Central memory CD8-positive, alpha-beta T cell (primary cell): ENCODE results near the gene ASIC1.
A peak's percentile ranks its signal among the peaks of the same experiment; 100 is the strongest.

Experiments used
- ATAC-seq: fragments of 150-1000 bp; cut with Tn5 transposase; replicated peaks from 2 replicates; pipeline ENCODE4 v1.10.0; 2022; ENCODE audit warnings: mild to moderate bottlenecking, moderate FRiP score, moderate number of reproducible peaks; ENCODE audit not compliant: poor library complexity, severe bottlenecking; ENCODE audit errors: extremely low read depth
- DNase-seq, 2 donors: peaks; one replicate each; pipeline ENCODE4 v3.0.0; 2021; ENCODE audit warnings: low spot score in 2 of 2
- H3K27ac Mint-ChIP-seq: one replicate; pipeline ENCODE4 v1.8.0; 2022; ENCODE audit warnings: low read depth, mild to moderate bottlenecking, moderate library complexity, mixed read lengths
- H3K27me3 Mint-ChIP-seq: one replicate; pipeline ENCODE4 v1.8.0; 2022; ENCODE audit warnings: mixed read lengths
- H3K36me3 Mint-ChIP-seq: one replicate; pipeline ENCODE4 v1.8.0; 2022; ENCODE audit warnings: mild to moderate bottlenecking, moderate library complexity, mixed read lengths; ENCODE audit not compliant: insufficient read depth
- H3K4me1 Mint-ChIP-seq: one replicate; pipeline ENCODE4 v1.8.0; 2022; ENCODE audit warnings: mixed read lengths
- H3K4me3 Mint-ChIP-seq: one replicate; pipeline ENCODE4 v1.8.0; 2022; ENCODE audit warnings: mild to moderate bottlenecking, moderate library complexity, mixed read lengths
- H3K9me3 Mint-ChIP-seq: one replicate; pipeline ENCODE4 v1.8.0; 2022; ENCODE audit warnings: mixed read lengths

The ASIC1 gene

DNA sequence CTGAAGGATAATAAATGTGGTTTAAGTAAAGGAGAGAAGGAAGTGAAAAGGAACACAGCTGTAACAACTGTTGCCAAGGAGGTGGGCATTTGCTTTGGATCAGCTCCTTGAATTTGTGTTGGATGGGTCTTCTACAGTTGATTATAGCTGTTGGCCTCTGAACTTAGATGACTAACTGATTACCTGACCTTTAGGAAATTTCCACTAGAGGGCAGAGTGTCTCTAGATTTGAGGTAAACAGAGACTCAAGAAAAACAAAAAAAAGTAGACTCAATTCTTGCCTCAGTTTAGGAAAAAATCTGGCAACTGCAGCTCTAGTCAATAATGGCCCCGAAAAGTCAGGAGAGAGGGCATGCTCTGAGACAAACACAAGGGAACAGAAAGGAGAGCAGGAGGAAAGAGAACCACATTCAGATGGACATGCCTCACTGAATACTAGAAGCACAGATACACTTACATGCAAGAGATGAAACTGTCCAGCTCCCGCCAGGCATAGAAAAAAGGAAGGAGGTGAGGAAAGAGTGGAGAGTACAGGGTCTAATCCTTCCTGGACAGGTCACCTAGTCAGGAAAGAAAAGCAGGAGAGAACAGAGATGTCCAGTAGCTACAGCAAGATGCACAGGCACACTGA is 75.2 kb downstream of the ASIC1 start:
- H3K27me3 Mint-ChIP-seq = no peaks in the 10 kb centered on the region
- no peaks in the 10 kb centered on the region for H3K9me3 Mint-ChIP-seq
- ATAC-seq = peak; percentile 36
- DNase-seq = no peak
- no peak overlapping the region for H3K4me3 Mint-ChIP-seq
- H3K4me1 Mint-ChIP-seq = peaks cover 35% of the 10 kb centered on the region
- H3K27ac Mint-ChIP-seq = no peak overlapping the region
- H3K36me3 Mint-ChIP-seq = peaks cover 68% of the 10 kb centered on the region
